SJCRH30 (cell line): ENCODE results near the gene AGAP3. TPM values are rescaled to one million over a fixed set of nuclear protein-coding genes. Genes with fewer than 3 reads are reported as not detected.

Experiments
- DNase-seq, 2 experiments: peaks; one replicate each; pipeline ENCODE4 v3.0.0-alpha.2; 2015 to 2020
- H3K27ac ChIP-seq: fragments of 250-450 bp; sonication (Bioruptor Pico); 2 replicates; pipeline ENCODE4 v1.5.1; 2020; ENCODE audit warnings: mild to moderate bottlenecking, moderate library complexity
- H3K27me3 ChIP-seq: fragments of 250-450 bp; sonication (Bioruptor Pico); 2 replicates; pipeline ENCODE4 v1.5.1; 2020; ENCODE audit warnings: mild to moderate bottlenecking, moderate library complexity
- H3K36me3 ChIP-seq: fragments of 250-450 bp; sonication (Bioruptor Pico); 2 replicates; pipeline ENCODE4 v1.5.1; 2020; ENCODE audit warnings: mild to moderate bottlenecking, moderate library complexity
- H3K4me1 ChIP-seq: fragments of 250-450 bp; sonication (Bioruptor Pico); 2 replicates; pipeline ENCODE4 v1.5.1; 2020; ENCODE audit warnings: mild to moderate bottlenecking, moderate library complexity
- H3K4me3 ChIP-seq: fragments of 250-450 bp; sonication (Bioruptor Pico); 2 replicates; pipeline ENCODE4 v1.5.1; 2020; ENCODE audit warnings: mild to moderate bottlenecking, moderate library complexity
- H3K9me3 ChIP-seq: fragments of 250-450 bp; sonication (Bioruptor Pico); replicated peaks from 2 replicates; pipeline ENCODE4 v1.5.1; 2020; ENCODE audit warnings: mild to moderate bottlenecking, moderate library complexity
- total RNA-seq: library from RNA; depleted of rRNA; stranded (reverse); fragments of >200 nt; shearing (Covaris generic); gene quantifications from 2 replicates; pipeline ENCODE4 v1.2.3, GENCODE V29; 2014

The AGAP3 gene
- total RNA-seq, 1 experiment from 2014 or later, result 59.7 TPM

DNA sequence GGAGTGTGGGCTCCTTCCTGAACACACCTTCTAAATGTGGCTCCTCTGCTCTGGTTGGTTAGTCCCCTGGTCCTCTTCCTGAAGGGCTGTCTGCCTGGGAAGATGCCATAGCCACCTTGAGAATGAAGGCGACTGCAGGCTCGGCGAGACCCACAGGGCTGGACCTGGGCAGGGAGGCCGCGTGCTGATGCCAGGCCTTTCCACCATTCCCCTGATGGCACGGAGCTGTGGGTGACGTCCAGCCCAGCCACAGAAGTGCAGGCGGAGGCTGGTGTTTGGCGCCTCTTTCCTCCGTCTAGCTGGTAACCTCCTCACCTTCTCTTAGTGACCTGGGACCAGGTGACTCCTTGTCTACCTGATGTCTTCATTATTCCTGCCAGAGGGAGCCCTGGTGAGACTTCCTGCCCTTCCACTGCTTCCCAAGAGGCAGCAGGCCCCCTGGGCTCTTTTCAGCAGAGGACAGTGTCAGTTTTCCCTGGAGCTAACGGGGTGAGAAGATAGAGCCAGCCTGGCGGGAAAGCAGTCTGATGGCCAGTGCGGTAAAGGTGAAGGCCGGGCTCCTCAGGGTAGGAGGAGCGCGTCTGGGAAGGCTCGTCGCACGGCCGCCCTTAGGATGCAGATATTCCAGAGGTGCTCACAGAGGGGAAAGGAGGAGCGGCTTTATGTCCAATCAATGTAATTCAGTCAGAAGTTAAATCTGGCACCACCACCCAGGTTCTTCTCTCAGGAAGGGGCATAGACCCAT, 46.4 kb downstream of the AGAP3 start:
- DNase-seq, result no peak
- H3K27ac ChIP-seq, result peak overlapping the region; percentile 82
- H3K27me3 ChIP-seq, result no peaks in the 10 kb centered on the region
- peaks cover 23% of the 10 kb centered on the region for H3K4me1 ChIP-seq
- no peak overlapping the region for H3K4me3 ChIP-seq
- peaks cover 47% of the 10 kb centered on the region for H3K36me3 ChIP-seq
- no peaks in the 10 kb centered on the region for H3K9me3 ChIP-seq

DNA sequence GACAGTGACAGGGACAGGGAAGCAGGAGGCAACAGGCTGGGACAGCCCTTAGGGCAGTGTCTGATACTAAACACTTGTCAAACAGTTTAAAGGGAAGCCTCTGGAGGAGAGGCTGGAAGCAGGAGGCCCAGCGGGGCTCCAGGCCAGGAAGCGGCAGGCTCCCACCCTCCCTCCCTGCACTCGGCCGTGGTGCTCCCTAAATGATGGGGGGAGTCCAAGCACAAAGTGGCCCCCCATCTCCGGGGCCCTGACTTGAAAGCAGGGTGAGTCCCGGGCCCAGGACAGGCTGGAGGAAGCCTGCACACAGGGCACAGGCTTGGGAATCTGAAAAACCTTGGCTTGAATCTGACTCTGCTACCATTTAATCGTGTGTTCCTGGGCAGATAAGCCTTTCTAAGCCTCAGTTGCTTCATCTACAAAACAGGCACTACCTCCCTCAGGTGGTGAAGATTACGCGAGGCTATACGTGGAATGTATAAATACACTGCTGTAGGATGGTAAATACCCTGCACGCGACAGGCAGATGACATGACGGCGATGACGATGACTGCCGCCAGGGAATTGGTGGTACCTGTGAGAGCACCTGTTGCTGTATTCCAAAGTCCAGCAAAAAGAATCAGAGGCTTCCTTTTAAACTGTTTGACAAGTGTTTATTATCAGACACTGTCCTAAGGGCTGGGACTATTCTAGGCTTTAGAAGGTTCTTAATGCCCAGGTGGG, 47.2 kb downstream of the AGAP3 start:
- H3K4me1 ChIP-seq, result peaks cover 23% of the 10 kb centered on the region
- no peaks in the 10 kb centered on the region for H3K27me3 ChIP-seq
- H3K9me3 ChIP-seq, result no peaks in the 10 kb centered on the region
- H3K36me3 ChIP-seq, result peaks cover 47% of the 10 kb centered on the region
- no peak overlapping the region for H3K4me3 ChIP-seq
- no peak for DNase-seq
- H3K27ac ChIP-seq, result no peak overlapping the region

DNA sequence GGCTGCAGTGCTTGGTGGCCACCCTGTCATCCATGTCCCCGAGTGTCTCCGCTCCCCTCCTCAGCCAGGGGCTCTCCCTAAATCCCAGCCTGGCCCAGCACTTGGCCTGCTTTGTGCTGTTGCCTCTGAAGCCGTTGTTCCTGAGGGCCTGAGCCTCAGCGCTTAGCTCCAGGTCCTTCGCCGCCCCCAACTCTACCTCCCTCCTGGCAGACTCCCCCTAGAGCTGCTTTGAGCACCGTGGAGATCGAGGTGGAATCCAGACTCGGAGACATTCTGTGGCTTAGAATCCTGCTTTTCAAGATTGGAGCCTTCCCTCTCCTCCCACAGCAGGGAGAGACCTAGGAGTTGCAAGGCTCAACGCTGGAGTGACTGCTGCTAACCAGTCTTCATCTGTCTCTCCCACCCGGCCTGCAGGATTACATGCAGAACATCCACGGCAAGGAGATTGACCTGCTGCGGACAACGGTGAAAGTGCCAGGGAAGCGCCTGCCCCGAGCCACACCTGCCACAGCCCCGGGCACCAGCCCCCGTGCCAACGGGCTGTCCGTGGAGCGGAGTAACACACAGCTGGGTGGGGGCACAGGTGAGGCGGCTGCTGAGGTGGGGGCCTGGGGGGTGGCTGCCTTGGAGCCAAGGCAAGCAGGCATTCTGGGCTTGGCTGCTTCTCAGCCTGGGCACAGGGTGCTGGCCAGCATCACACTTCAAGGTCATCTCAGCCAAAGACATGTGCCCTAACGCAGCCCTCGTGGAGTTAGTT, 47.9 kb downstream of the AGAP3 start:
- Histone ChIP-seq H3K4me1 (peaks cover 23% of the 10 kb centered on the region), H3K36me3 (peaks cover 43% of the 10 kb centered on the region), H3K27ac (no peak overlapping the region), H3K9me3 (no peaks in the 10 kb centered on the region), H3K4me3 (no peak overlapping the region), H3K27me3 (no peaks in the 10 kb centered on the region)
- no peak for DNase-seq

DNA sequence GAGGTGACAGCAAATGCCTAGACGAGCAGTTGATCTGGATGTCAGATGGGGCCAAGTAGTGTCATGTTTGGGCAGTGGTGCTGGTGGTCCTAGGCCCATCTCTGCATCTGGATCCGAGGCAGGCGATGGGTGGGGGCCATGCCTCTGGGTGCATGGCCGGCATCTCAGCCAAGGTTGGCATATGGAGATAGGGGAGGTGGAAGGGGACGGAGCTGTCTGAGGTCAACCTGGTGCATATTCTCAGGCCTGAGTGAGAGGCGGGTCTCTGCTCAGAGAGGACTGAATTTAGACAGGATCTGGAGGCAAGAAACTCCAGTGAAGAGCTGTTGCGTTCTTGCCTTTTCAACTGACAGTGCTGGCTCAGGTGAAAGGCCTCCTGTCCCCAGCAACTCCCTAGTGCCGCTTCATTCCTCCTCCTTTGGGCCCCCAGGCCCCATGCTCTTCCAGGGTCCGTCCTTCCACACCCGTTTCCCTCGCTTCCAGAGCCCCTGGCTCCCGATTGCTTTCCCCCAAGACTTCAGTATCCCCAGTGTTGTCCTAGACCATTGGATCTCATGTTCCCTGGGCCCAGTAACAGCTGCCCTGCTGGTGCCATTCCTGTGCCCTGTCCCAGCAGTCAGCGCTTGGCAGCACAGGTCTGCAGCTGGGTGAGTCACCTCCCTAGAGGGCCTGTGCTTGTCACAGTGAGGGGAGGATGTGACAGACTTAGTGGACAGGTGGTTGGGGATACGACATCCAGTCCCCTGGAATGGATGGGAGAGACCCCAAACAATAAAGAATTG, 48.7 kb downstream of the AGAP3 start:
- H3K4me3 ChIP-seq, result no peak overlapping the region
- DNase-seq, result no peak
- H3K27ac ChIP-seq, result no peak overlapping the region
- H3K27me3 ChIP-seq, result no peaks in the 10 kb centered on the region
- H3K9me3 ChIP-seq, result no peaks in the 10 kb centered on the region
- H3K36me3 ChIP-seq, result peaks cover 40% of the 10 kb centered on the region
- peaks cover 20% of the 10 kb centered on the region for H3K4me1 ChIP-seq

DNA sequence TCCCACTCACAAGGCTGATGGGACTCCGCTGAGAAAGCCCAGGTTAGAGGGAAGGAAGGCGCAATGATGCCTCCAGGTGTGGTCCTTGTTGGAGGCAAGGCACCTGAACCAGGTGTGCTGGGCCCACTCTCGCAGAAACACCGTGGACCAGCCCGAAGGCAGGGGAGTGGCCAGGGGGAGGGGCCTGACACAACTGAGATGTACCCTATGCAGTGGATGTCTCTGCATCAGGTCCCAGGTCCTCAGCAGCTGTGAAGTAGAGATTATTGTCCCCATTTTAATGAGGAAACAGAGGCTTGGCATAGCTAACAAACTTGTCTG, 49.2 kb downstream of the AGAP3 start:
- Histone ChIP-seq H3K27me3 (no peaks in the 10 kb centered on the region), H3K4me3 (no peak overlapping the region), H3K36me3 (peaks cover 37% of the 10 kb centered on the region), H3K27ac (no peak overlapping the region), H3K4me1 (peaks cover 20% of the 10 kb centered on the region), H3K9me3 (no peaks in the 10 kb centered on the region)
- no peak for DNase-seq

DNA sequence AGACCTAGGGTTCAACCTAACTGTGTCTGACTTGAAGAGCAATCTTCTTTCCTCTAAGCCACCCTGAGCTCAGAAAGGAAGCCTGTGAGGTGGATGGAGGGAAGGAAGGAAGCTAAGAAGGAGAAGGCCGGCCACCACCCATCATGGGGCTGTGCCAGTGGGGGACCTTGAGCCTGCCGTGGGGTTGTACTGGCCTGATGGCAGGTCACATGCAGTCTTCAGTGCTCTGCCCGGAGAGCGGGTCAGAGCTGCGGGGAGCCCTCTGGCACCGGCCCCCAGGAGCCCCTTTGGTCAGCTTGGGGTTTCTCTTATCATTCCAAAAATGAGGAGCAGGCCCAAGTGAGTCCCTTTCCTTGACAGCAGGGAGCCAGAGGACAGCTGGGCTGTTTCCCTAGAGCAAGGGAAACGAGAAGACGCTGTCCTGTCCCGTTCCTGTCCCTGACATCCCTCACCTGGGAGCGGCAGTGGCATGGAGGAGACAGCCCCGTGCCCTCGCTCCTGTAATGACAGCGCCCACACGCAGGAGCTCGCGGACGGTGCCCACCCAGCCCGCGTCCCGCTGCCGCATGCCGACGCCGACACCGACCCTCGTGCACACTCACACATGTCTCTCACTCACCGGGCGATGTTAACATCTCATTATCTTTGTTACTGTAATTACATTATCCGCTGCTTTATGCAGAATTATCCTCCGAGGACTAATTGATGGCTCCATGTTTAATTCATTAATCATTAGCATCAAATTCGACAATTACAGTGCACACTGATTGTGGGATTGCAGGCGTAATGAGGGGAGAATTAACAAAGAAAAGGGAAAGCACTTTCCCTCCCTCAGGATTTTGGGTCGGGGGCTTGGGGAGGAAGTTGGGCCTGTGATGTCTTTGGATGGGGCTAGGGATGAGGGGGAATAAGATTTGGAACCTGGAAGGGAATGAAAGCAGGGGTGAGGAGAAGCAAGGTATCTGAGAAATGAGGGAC, 49.9 kb downstream of the AGAP3 start:
- H3K36me3 ChIP-seq, result peaks cover 33% of the 10 kb centered on the region
- H3K4me3 ChIP-seq, result no peak overlapping the region
- no peaks in the 10 kb centered on the region for H3K9me3 ChIP-seq
- H3K27me3 ChIP-seq, result no peaks in the 10 kb centered on the region
- peaks cover 15% of the 10 kb centered on the region for H3K4me1 ChIP-seq
- no peak overlapping the region for H3K27ac ChIP-seq
- no peak for DNase-seq

DNA sequence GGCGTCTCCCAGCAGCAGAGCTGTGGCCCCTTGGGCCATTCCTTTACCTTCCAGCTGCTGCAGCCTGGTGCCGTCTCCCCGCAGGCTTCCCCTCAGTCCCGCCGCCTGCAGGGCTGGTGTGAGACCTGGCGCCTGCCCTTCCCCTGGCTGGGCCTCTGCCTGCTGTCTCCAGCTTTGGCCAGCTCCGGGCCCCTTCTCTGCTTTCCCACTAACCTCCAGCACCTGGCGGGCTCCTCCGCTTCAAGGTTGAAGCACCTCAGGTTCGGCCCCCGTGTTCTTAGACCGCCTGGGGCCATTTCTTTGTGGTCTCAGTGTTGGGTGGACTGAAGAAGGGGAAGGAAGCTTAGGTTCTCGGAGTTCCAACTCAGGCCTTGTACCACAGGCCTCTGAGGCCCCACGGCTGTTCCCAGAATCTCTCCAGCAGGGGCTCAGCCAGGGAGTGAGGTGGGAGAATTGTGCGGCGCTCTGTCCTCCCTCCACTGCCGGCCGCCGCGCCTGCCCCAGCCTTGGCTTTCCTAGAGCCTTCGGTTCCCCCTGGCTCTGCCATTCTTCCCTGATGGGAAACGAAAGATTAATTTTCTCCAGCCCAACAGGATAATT, 50.9 kb downstream of the AGAP3 start:
- H3K9me3 ChIP-seq, result no peaks in the 10 kb centered on the region
- H3K4me3 ChIP-seq, result no peak overlapping the region
- peaks cover 39% of the 10 kb centered on the region for H3K36me3 ChIP-seq
- peaks cover 7% of the 10 kb centered on the region for H3K4me1 ChIP-seq
- H3K27ac ChIP-seq, result no peak overlapping the region
- no peaks in the 10 kb centered on the region for H3K27me3 ChIP-seq
- DNase-seq, result peak in 1 of 2 experiments; percentile 13

DNA sequence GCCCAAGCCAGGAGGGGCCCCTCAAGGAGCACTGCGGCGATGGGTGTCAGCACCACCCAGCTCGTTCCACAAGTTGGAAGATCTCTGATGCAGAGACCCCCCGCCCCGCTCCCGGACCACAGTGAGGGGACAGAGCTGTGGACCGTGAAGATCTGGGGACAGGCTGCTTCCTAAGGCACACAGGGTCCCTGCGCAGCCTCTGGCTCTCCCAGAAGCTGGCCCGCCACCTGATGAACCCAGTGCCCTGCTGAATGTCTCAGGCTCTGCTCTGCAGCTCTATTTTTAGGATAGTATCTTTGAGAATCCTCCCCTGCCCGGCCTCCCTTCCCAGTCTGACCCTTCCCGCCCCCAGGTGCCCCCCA, 51.5 kb downstream of the AGAP3 start:
- Histone ChIP-seq H3K27me3 (no peaks in the 10 kb centered on the region), H3K27ac (no peak overlapping the region), H3K4me3 (no peak overlapping the region), H3K9me3 (no peaks in the 10 kb centered on the region), H3K4me1 (peaks cover under 1% of the 10 kb centered on the region; the same call in 1 of the 2 replicates), H3K36me3 (peaks cover 36% of the 10 kb centered on the region)
- peak in 1 of 2 experiments; percentile 2 for DNase-seq

DNA sequence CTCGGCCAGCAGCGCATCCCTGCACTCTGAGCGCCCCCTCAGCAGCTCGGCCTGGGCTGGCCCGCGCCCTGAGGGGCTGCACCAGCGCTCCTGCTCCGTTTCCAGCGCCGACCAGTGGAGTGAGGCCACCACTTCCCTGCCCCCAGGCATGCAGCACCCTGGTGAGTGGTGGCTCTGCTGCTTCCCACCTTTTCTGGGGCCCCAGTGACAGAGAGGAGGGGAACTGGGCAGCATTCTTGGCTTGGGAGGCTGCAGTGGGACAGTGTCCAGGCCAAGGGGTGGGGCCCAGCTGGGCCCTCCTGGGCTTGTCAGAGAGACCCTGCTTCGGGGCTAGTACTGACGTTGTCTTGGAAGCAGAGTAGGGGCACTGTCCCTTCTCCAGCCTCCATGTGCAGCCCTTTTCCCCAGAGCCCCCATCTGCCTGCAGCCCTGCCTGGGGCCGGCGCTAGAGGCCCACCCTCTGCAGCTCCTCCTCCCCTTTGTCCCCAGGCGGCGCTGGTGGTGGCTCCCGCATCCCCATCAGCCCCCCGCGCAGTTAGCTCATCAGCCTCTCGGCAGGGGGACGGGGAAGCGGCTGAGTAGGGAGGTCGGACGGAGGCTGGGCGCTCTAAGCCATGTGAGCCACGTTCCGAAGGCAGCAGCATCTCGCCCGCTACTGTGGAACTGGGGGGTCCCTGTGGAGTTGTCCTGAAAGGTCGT, 52.0 kb downstream of the AGAP3 start:
- Histone ChIP-seq H3K27me3 (no peaks in the 10 kb centered on the region), H3K4me1 (no peaks in the 10 kb centered on the region), H3K9me3 (no peaks in the 10 kb centered on the region), H3K4me3 (no peak overlapping the region), H3K36me3 (peaks cover 35% of the 10 kb centered on the region), H3K27ac (no peak overlapping the region)
- no peak for DNase-seq

DNA sequence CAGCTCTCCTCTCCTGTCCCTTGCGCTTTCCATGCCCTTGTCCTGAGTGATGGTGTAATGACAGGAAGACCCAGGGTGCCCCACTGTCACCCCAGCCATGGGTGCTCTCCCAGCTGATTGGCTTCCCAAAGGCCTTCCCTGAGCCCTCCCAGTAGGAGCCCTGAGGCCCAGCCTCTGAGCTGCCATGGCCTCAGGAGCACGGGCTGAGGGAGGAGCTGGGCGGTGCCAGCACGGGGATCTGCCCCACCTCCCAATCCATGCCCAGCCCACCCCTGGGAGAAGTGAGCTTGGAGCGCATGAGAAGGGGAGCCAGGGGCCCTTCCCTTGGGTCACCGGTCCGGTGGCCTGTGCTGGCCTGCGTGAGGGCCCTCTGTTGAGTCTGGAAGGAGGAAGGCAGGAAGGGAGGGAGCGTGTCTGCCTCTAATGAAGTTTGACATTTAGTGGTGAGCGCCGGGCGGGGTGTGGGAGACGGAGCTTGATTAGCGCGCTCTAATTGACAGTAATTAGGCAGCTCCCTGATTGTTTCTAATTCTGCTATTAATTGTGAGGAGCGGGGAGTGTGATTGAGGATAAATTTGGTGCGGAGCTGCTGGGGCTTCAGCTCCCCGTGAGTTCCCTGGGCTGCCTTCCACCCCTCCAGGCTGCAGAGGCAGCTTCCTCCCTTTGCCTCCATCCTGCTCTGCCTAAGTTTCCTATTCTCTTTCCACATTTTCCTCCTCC, 53.0 kb downstream of the AGAP3 start:
- no peaks in the 10 kb centered on the region for H3K4me1 ChIP-seq
- no peaks in the 10 kb centered on the region for H3K27me3 ChIP-seq
- peaks cover 32% of the 10 kb centered on the region for H3K36me3 ChIP-seq
- no peak for DNase-seq
- no peaks in the 10 kb centered on the region for H3K9me3 ChIP-seq
- no peak overlapping the region for H3K4me3 ChIP-seq
- H3K27ac ChIP-seq, result no peak overlapping the region

DNA sequence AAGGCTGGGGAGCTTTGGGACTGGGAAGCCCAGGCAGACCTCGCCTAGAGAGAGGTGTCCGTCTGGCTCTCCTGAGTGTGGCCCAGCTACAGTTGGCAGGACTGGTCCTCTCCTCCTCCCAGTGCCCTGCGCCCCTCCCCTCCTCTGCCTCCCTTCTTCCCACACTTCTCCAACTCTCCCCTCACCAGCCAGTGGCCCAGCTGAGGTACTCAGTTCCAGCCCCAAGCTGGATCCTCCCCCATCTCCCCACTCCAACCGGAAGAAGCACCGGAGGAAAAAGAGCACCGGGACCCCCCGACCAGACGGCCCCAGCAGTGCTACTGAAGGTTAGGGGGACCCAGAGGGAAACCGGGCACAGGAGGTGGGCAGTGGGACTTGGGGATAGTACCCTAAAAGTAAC, 53.5 kb downstream of the AGAP3 start:
- no peaks in the 10 kb centered on the region for H3K4me1 ChIP-seq
- H3K9me3 ChIP-seq, result no peaks in the 10 kb centered on the region
- H3K36me3 ChIP-seq, result peaks cover 29% of the 10 kb centered on the region
- H3K27ac ChIP-seq, result no peak overlapping the region
- no peak overlapping the region for H3K4me3 ChIP-seq
- DNase-seq, result no peak
- H3K27me3 ChIP-seq, result no peaks in the 10 kb centered on the region

DNA sequence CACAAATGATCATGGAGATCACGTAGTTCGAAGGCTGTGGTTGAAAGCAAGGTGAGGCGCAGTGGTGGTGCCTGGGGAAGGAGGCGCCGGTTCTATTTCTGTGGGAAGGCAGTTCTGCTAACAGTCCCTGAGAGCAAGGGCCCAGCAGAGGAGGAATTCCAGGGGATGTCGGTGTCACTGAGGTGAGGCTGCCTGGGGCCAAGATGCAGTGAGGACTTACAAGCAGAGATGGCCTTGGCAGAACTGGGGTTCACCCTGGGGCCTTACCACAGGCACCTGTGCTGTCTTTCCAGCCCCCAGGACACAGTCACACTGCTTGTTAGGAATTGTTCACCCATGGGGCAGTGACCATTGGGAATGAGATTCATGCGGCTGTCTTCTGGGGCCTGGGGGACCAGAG, 54.6 kb downstream of the AGAP3 start:
- no peaks in the 10 kb centered on the region for H3K4me1 ChIP-seq
- H3K4me3 ChIP-seq, result no peak overlapping the region
- peaks cover 20% of the 10 kb centered on the region for H3K36me3 ChIP-seq
- H3K27me3 ChIP-seq, result no peaks in the 10 kb centered on the region
- no peak for DNase-seq
- H3K9me3 ChIP-seq, result no peaks in the 10 kb centered on the region
- no peak overlapping the region for H3K27ac ChIP-seq
